K562 (cell line): ENCODE measurements around the gene CSNK1A1.

Experiments used
- EZH2 ChIP-seq: IDR thresholded peaks from 2 replicates; pipeline ENCODE4 v1.6.1; 2012; ENCODE audit warnings: low read depth, mild to moderate bottlenecking, inconsistent platforms, low read length, borderline replicate concordance
- FOXK2 ChIP-seq, 2 experiments: fragments of 450-650 bp; IDR thresholded peaks in 1 of 2; conservative IDR thresholded peaks in 1 of 2; 2 replicates each; pipeline ENCODE4 v1.6.1; 2016; ENCODE audit warnings: low read depth in 2 of 2, mild to moderate bottlenecking in 1 of 2
- PCBP1 ChIP-seq: fragments of 200-400 bp; formaldehyde crosslinking; IDR thresholded peaks from 2 replicates; pipeline ENCODE4 v1.6.1; 2018; ENCODE audit warnings: mild to moderate bottlenecking, low read depth, low read length; ENCODE audit not compliant: poor library complexity, severe bottlenecking
- POLR2A ChIP-seq: fragments of 450-650 bp; conservative IDR thresholded peaks from 2 replicates; pipeline ENCODE4 v1.6.1; 2016
- ZNF695 ChIP-seq: fragments of 450-650 bp; formaldehyde crosslinking; IDR thresholded peaks from 2 replicates; pipeline ENCODE4 v1.4.0; 2020; ENCODE audit warnings: mild to moderate bottlenecking, moderate library complexity
- ZSCAN29 ChIP-seq: fragments of 450-650 bp; IDR thresholded peaks from 2 replicates; pipeline ENCODE4 v1.6.1; 2017
- ZZZ3 ChIP-seq: fragments of 450-650 bp; IDR thresholded peaks from 2 replicates; pipeline ENCODE4 v1.6.1; 2016; ENCODE audit warnings: antibody characterized with exemption, mild to moderate bottlenecking, moderate library complexity
- TF ChIP-seq, protein P1 (sequence below), 2 experiments: fragments of 200-800 bp in 1 of 2; sonication (Bioruptor generic) in 1 of 2; sonication (generic) in 1 of 2; formaldehyde crosslinking in 1 of 2; IDR thresholded peaks in 1 of 2; conservative IDR thresholded peaks in 1 of 2; 2 replicates each; pipeline versions ENCODE4 v1.5.0 to v1.6.1; 2016 to 2020; ENCODE audit warnings: missing compliant biosample characterization in 1 of 2, missing genetic modification characterization in 1 of 2, missing genetic modification reagents in 1 of 2
- TF ChIP-seq, protein P2 (sequence below): sonication (generic); formaldehyde crosslinking; IDR thresholded peaks from 2 replicates; pipeline ENCODE4 v1.8.0; 2022; ENCODE audit warnings: mild to moderate bottlenecking, low read depth, missing genetic modification reagents
- TF ChIP-seq, protein P3 (sequence below): fragments of 450-650 bp; IDR thresholded peaks from 2 replicates; pipeline ENCODE4 v1.7.0; 2016; ENCODE audit warnings: borderline replicate concordance
- TF ChIP-seq, protein P4 (sequence below), 3 experiments: IDR thresholded peaks in 2 of 3; conservative IDR thresholded peaks in 1 of 3; 2 replicates each; pipeline ENCODE4 v1.5.1; 2011 to 2012; ENCODE audit warnings: low read length in 3 of 3, mild to moderate bottlenecking in 3 of 3, control low read depth in 2 of 3, improper control_type of control experiment in 1 of 3, inconsistent platforms in 1 of 3, low read depth in 1 of 3, mixed read lengths in 1 of 3, moderate library complexity in 1 of 3; ENCODE audit not compliant: insufficient read depth in 2 of 3
- TF ChIP-seq, protein P5 (sequence below): fragments of 450-650 bp; formaldehyde crosslinking; IDR thresholded peaks from 2 replicates; pipeline ENCODE4 v1.4.0; 2020; ENCODE audit warnings: mild to moderate bottlenecking, mixed read lengths

DNA sequence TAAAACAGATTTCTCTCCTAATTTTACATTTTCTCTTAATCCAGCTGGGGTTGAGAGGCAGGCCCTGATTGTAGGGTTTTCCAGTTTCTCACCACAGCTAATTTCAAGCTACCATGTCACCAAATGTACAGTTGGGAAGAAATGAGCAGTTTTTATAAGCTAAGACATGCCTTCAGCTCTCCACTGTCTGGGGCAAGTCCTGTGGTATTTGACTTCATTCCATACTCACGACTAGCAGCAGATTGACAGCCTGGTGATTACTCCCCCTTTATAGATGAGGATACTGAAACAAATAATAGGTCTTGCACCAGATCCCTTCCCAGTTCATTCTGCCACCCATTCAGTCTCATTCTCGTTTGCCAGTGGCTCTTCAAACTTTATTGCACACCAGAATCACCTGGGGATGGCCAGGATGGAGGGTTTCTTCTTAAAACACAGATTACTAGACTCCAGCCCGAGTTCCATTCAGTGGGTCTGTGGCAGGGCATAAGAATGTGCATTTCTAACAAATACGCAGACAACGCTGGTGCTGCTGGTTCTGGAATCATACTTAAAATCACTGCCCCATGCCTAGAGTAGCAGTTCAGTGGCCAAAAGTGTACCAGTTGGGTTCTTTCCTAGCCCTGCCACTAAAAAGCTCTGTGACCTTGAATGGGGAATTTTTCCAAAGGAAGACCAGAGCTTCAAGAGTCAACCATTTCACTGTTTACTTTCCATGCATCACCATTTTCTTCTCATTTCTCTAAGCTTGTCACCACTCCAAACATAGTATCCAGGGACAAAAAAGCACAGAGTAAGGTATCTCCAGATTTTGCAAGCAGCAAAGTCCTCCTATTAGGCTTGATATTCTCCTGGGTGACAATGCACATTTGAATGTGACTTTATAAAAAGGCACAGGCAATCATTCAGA lies 64.3 kb downstream of the CSNK1A1 start:
- no peak for TF ChIP-seq EZH2
- TF ChIP-seq, protein P1, sequence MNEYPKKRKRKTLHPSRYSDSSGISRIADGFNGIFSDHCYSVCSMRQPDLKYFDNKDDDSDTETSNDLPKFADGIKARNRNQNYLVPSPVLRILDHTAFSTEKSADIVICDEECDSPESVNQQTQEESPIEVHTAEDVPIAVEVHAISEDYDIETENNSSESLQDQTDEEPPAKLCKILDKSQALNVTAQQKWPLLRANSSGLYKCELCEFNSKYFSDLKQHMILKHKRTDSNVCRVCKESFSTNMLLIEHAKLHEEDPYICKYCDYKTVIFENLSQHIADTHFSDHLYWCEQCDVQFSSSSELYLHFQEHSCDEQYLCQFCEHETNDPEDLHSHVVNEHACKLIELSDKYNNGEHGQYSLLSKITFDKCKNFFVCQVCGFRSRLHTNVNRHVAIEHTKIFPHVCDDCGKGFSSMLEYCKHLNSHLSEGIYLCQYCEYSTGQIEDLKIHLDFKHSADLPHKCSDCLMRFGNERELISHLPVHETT (CRISPR knock-in tag; conservative IDR thresholded peaks at IDR 0.05 in 1 of 2, IDR thresholded peaks at IDR 0.05 in 1 of 2) = no peak
- TF ChIP-seq, protein P2, sequence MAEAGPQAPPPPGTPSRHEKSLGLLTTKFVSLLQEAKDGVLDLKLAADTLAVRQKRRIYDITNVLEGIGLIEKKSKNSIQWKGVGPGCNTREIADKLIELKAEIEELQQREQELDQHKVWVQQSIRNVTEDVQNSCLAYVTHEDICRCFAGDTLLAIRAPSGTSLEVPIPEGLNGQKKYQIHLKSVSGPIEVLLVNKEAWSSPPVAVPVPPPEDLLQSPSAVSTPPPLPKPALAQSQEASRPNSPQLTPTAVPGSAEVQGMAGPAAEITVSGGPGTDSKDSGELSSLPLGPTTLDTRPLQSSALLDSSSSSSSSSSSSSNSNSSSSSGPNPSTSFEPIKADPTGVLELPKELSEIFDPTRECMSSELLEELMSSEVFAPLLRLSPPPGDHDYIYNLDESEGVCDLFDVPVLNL (CRISPR knock-in tag) = no peak
- TF ChIP-seq ZSCAN29 = no peak
- TF ChIP-seq FOXK2 (conservative IDR thresholded peaks at IDR 0.05 in 1 of 2, IDR thresholded peaks at IDR 0.05 in 1 of 2; ENCODE audit: low read depth in 2 of 2) = no peak
- TF ChIP-seq, protein P3, sequence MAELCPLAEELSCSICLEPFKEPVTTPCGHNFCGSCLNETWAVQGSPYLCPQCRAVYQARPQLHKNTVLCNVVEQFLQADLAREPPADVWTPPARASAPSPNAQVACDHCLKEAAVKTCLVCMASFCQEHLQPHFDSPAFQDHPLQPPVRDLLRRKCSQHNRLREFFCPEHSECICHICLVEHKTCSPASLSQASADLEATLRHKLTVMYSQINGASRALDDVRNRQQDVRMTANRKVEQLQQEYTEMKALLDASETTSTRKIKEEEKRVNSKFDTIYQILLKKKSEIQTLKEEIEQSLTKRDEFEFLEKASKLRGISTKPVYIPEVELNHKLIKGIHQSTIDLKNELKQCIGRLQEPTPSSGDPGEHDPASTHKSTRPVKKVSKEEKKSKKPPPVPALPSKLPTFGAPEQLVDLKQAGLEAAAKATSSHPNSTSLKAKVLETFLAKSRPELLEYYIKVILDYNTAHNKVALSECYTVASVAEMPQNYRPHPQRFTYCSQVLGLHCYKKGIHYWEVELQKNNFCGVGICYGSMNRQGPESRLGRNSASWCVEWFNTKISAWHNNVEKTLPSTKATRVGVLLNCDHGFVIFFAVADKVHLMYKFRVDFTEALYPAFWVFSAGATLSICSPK = no peak
- TF ChIP-seq POLR2A = no peak
- no peak for TF ChIP-seq ZZZ3
- no peak for TF ChIP-seq ZNF695 (CRISPR knock-in tag)
- TF ChIP-seq, protein P4, sequence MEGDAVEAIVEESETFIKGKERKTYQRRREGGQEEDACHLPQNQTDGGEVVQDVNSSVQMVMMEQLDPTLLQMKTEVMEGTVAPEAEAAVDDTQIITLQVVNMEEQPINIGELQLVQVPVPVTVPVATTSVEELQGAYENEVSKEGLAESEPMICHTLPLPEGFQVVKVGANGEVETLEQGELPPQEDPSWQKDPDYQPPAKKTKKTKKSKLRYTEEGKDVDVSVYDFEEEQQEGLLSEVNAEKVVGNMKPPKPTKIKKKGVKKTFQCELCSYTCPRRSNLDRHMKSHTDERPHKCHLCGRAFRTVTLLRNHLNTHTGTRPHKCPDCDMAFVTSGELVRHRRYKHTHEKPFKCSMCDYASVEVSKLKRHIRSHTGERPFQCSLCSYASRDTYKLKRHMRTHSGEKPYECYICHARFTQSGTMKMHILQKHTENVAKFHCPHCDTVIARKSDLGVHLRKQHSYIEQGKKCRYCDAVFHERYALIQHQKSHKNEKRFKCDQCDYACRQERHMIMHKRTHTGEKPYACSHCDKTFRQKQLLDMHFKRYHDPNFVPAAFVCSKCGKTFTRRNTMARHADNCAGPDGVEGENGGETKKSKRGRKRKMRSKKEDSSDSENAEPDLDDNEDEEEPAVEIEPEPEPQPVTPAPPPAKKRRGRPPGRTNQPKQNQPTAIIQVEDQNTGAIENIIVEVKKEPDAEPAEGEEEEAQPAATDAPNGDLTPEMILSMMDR (IDR thresholded peaks at IDR 0.05 in 2 of 3, conservative IDR thresholded peaks at IDR 0.05 in 1 of 3; ENCODE audit: insufficient read depth in 2 of 3, low read depth in 1 of 3, low read length in 3 of 3) = no peak
- TF ChIP-seq, protein P5, sequence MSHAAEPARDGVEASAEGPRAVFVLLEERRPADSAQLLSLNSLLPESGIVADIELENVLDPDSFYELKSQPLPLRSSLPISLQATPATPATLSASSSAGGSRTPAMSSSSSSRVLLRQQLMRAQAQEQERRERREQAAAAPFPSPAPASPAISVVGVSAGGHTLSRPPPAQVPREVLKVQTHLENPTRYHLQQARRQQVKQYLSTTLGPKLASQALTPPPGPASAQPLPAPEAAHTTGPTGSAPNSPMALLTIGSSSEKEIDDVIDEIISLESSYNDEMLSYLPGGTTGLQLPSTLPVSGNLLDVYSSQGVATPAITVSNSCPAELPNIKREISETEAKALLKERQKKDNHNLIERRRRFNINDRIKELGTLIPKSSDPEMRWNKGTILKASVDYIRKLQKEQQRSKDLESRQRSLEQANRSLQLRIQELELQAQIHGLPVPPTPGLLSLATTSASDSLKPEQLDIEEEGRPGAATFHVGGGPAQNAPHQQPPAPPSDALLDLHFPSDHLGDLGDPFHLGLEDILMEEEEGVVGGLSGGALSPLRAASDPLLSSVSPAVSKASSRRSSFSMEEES (CRISPR knock-in tag) = no peak
- TF ChIP-seq PCBP1 = no peak
